Measurements from ENCODE around the gene LRMDA. TPM values are rescaled to one million over a fixed set of nuclear protein-coding genes. Genes with fewer than 3 reads are reported as not detected.

LRMDA gene
- total RNA-seq, 4 donors from 2014 or later, result 9.8 to 18.6 (median 15.8) TPM

- H3K27ac ChIP-seq, result no peak overlapping the region
- no peaks in the 10 kb centered on the region for H3K4me1 ChIP-seq
- H3K4me3 ChIP-seq, result no peak overlapping the region
- 93 to 97% methylated on average over 2 of the region's 2 CpGs for WGBS, 2 donors
- TF ChIP-seq POLR2A (IDR thresholded peaks at IDR 0.05) (no peak), CTCF (IDR thresholded peaks at IDR 0.05) (no peak), EP300 (IDR thresholded peaks at IDR 0.05) (no peak)
- DNase-seq (ENCODE audit: low spot score in 2 of 2), result no peak
- H3K9me3 ChIP-seq, result no peaks in the 10 kb centered on the region
- H3K36me3 ChIP-seq, result no peaks in the 10 kb centered on the region
- H3K27me3 ChIP-seq, result no peaks in the 10 kb centered on the region
These were observed 746.5 kb downstream of the LRMDA start for GRCh38 chr10:76177936-76178335.

GRCh38 chr10:76178532-76179292, 747.3 kb downstream of the LRMDA start:
- 66 to 69% methylated on average over 4 of the region's 4 CpGs for WGBS, 2 donors

GRCh38 chr10:76179806-76180205, 748.4 kb downstream of the LRMDA start:
- Histone ChIP-seq H3K27me3 (no peaks in the 10 kb centered on the region), H3K4me3 (no peak overlapping the region), H3K36me3 (no peaks in the 10 kb centered on the region), H3K4me1 (no peaks in the 10 kb centered on the region), H3K27ac (no peak overlapping the region), H3K9me3 (no peaks in the 10 kb centered on the region)
- WGBS, 2 donors, result 96 to 98% methylated on average over 5 of the region's 5 CpGs
- no peak for DNase-seq (ENCODE audit: low spot score in 2 of 2)
- TF ChIP-seq POLR2A (IDR thresholded peaks at IDR 0.05) (no peak), CTCF (IDR thresholded peaks at IDR 0.05) (no peak), EP300 (IDR thresholded peaks at IDR 0.05) (no peak)

More at GRCh38 chr10:76178532-76179292, 747.3 kb downstream of the LRMDA start:
- H3K4me3 ChIP-seq, result no peak overlapping the region
- H3K27me3 ChIP-seq, result no peaks in the 10 kb centered on the region
- no peaks in the 10 kb centered on the region for H3K9me3 ChIP-seq
- H3K4me1 ChIP-seq, result no peaks in the 10 kb centered on the region
- DNase-seq (ENCODE audit: low spot score in 2 of 2), result no peak
- no peak overlapping the region for H3K27ac ChIP-seq
- TF ChIP-seq CTCF (IDR thresholded peaks at IDR 0.05) (no peak), POLR2A (IDR thresholded peaks at IDR 0.05) (no peak), EP300 (IDR thresholded peaks at IDR 0.05) (no peak)
- H3K36me3 ChIP-seq, result no peaks in the 10 kb centered on the region

- H3K27me3 ChIP-seq, result no peaks in the 10 kb centered on the region
- H3K4me1 ChIP-seq, result no peaks in the 10 kb centered on the region
- H3K4me3 ChIP-seq, result no peak overlapping the region
- no peak for DNase-seq (ENCODE audit: low spot score in 2 of 2)
- TF ChIP-seq CTCF (IDR thresholded peaks at IDR 0.05) (no peak), POLR2A (IDR thresholded peaks at IDR 0.05) (no peak), EP300 (IDR thresholded peaks at IDR 0.05) (no peak)
- no peak overlapping the region for H3K27ac ChIP-seq
- 87 to 93% methylated on average over 5 of the region's 5 CpGs for WGBS, 2 donors
- no peaks in the 10 kb centered on the region for H3K9me3 ChIP-seq
- no peaks in the 10 kb centered on the region for H3K36me3 ChIP-seq
These were observed 753.2 kb downstream of the LRMDA start for GRCh38 chr10:76184647-76185046.

- no peak for DNase-seq (ENCODE audit: low spot score in 2 of 2)
- H3K9me3 ChIP-seq, result no peaks in the 10 kb centered on the region
- H3K4me1 ChIP-seq, result no peaks in the 10 kb centered on the region
- no peaks in the 10 kb centered on the region for H3K27me3 ChIP-seq
- WGBS, 2 donors, result 76 to 79% methylated on average over 10 of the region's 10 CpGs
- H3K27ac ChIP-seq, result no peak overlapping the region
- no peaks in the 10 kb centered on the region for H3K36me3 ChIP-seq
- TF ChIP-seq POLR2A (IDR thresholded peaks at IDR 0.05) (no peak), EP300 (IDR thresholded peaks at IDR 0.05) (no peak)
- H3K4me3 ChIP-seq, result no peak overlapping the region
These were observed 754.3 kb downstream of the LRMDA start for GRCh38 chr10:76185471-76186301.

All from tibial nerve (tissue), 4 donors.